Astrocyte (in vitro differentiated cells and primary cell): ENCODE data around the gene DEPP1.

Experiments
- EZH2 ChIP-seq: IDR thresholded peaks from 2 replicates; pipeline ENCODE4 v1.6.1; 2012; ENCODE audit warnings: mild to moderate bottlenecking, low read length, inconsistent platforms; ENCODE audit not compliant: insufficient read depth
- TF ChIP-seq, protein P1 (sequence below): IDR thresholded peaks from 2 replicates; pipeline ENCODE4 v1.5.1; 2011; ENCODE audit warnings: low read depth, mild to moderate bottlenecking, inconsistent platforms, low read length, moderate library complexity; ENCODE audit not compliant: insufficient read depth

DNA sequence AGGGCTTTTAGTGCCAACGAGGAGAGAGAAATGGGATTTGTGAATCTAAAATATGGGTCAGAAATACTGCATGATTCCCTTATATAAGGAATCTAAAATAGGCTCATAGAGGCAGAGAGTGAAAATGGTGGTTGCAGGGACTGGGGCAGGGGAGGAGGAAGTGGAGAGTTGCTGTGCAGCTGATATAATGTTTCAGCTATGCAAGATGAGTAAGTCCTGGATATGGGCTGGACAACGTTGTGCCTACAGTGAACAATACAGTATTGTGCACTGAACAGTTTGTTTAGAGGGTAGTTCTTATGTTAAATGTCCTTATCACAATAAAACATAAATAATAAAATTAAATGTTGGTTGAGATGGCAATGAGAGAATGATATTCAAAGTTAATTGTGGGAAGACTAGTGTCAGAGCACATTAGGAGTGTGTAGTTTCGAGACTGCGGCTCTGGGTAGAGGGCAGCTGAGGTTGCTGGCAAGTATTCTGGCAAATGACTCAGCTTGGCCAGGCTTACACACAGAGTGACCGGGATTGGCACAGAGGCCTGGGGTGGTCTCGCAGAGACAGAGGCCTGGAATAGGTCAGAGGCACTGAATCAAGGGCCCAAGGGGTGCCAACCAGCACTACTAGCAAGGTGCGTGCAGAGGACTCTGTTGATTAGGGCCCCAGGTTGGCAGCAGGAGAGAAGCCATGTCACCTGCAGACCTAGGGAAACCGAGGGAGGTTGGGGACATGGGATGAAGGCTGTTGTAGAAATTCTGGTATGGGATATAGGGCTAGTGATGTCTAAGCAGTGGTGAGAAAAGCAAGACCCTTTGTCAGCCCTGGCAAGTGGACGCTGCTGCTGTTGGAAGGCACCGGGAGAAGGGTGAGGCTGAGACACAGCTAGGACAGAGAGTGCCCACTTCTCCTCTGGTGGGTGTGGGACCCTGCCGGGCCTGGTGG lies 2.8 kb upstream of the DEPP1 start:
- TF ChIP-seq, protein P1, sequence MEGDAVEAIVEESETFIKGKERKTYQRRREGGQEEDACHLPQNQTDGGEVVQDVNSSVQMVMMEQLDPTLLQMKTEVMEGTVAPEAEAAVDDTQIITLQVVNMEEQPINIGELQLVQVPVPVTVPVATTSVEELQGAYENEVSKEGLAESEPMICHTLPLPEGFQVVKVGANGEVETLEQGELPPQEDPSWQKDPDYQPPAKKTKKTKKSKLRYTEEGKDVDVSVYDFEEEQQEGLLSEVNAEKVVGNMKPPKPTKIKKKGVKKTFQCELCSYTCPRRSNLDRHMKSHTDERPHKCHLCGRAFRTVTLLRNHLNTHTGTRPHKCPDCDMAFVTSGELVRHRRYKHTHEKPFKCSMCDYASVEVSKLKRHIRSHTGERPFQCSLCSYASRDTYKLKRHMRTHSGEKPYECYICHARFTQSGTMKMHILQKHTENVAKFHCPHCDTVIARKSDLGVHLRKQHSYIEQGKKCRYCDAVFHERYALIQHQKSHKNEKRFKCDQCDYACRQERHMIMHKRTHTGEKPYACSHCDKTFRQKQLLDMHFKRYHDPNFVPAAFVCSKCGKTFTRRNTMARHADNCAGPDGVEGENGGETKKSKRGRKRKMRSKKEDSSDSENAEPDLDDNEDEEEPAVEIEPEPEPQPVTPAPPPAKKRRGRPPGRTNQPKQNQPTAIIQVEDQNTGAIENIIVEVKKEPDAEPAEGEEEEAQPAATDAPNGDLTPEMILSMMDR = no peak
- TF ChIP-seq EZH2 = no peak
